HCEC 1CT (cell line): Measurements from ENCODE around the gene PLD1.

ENCODE experiments used
- DNase-seq: peaks from one replicate; pipeline ENCODE4 v3.0.0-alpha.2; 2017

The PLD1 gene

DNA sequence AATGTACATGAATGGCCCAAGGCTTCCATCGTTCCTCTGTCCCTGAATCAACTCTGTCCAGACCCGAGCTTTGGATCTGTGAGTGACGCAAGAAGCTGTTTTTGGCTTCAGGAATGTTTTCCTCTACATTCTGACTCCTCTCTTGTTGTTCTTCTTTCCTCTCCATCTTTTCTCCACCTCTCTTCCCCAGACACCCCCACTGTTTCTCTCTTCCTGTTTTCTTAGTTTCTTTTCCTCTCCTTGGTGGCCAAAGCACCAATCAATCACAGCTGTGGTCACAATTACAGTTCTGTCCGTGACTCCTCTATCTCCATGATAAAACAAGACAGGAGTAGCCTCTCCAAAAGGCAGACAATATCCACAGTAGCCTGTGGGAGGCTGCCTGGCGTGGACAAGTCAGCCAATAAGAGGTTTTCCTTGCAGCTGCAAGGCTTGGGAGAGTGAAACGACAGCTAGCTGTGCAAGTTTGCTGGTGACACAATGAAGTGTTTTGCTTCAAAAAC, 28.0 kb upstream of the PLD1 start:
- peak; percentile 59 for DNase-seq

DNA sequence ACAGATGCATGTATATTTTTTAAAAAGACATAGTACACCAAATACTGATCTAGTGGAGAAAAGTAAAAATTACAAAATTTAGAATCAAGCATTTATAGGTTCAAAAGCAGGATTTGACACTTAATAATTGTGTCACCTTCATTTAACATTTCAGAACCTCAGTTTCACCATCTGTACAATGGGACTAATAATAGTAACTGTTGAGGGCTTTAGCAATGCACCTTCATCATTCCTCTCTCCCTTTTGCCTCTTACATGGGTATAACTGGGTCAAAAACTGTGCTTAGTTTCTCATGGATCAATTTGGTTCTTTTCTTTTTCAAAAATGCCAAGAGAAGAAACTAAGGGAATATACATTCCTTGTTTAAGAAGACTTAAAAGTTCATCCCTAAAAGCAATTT, 27.4 kb upstream of the PLD1 start:
- DNase-seq, result no peak

DNA sequence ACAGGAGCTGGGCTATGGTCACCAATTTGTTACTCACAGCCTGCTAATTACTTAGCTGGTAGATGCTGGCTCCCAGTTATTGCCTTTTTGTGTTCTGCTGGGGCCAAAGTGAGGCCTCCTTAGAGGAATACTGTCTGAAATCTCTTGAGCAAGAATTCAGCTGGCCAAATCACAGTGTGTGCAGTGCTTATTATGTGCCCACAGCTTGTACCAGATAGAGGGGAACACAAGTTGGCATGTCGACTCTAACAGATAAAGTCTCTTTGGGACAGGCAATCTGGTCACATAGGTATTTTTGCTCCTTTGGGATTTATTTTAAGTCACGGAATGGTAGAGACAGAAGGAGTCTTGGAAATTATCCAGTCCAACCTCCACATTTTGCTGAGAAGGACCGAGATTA, 26.6 kb upstream of the PLD1 start:
- no peak for DNase-seq

DNA sequence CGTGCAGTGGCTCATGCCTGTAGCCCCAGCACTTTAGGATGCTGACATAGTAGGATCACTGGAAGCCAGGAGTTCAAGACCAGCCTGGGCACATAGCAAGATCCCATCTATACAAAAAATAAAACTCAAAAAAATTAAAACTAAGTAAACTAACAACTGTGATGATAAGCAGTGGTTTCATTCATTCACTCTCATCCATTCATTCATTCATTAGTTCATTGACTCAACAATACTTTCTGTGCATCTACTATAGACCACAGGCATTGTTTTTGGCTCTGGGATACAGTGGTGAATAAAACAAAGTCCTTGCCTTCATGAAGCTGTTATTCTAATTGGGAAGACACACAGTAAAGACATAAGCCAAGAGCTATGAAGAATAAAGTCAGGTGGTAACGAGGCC, 25.3 kb upstream of the PLD1 start:
- no peak for DNase-seq

DNA sequence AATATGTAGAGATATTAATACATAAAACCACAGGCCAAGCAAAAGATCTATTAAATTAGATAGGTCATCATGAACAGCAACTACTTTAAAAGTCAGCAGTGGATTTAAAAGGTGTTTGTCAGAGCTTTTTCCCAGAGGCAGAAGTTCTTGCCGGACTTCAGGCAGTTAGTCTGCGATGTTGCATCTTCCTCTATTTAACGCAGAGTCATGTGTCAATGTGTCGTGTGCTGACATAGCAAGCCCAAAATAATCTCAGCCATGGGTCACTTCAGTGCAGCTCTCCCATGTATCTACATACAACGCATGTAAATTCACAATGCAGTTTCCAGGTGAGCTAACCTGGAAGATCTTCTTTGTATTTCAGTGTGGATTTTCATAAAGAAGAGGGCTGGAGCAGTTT, 24.8 kb upstream of the PLD1 start:
- no peak for DNase-seq

DNA sequence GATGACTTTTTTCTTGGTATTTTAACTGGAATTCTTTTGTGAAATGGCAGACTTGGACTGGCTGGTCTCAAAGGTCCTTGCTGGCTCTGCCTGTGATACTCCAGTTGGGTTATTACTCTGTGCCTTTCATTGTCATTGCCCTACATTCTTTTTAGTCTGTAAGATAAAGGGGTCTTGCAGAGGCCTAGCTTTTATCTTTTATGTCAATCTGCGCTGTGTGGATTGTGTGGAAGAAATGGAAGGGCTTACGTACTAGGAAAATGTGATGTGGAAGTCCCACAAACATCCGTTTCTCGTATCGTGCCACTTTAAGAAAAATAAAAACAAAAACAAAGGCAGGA, 24.1 kb upstream of the PLD1 start:
- DNase-seq, result no peak

DNA sequence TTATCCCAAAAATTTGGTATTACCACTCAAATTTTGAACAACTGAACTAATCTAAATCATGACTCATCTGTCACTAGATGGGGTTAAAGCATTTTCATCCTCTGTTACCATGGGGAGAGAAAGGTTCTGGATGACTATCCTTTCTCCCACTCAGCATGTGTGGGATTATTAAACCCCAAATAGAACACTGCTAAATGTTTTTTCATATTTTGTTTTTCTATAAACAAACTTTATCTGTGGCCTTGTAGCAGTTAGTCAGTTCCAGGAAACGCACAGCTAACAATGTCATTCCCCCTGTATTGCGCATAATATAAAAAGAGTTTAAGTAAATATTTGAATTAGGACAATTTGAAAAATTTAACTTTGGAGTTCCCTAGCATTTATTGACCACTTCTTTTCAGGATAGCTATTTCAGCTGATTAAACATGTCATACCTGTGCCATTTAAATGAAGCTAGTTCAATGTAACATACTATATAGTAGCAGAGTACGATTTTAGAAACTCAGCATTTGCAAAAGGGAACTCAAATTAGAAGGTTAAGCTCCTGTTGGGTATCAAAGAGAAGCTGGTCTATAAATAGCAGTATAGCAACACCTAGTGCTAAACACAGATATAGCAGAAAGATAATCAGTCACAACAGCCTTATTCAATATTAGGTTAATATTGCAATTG, 23.6 kb upstream of the PLD1 start:
- DNase-seq, result peak; percentile 70

DNA sequence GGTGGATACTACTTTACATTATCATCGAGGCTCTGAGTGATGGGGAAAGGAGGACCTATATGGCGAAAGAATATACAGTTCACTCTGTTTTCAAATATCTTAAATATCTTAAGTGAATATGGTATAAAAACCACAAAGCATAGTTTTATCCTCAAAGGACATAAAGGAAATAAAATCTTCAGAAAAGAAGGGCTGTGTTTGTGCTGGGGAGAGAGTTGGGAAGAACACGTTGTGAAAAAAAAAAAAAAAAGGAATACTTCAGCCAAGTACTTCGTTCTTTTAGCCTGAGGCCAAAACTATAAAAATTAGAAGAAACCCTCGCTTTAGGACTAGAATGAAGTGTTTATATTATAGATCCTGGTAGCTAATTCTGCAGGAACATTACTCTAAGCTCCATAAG, 22.7 kb upstream of the PLD1 start:
- DNase-seq, result no peak

DNA sequence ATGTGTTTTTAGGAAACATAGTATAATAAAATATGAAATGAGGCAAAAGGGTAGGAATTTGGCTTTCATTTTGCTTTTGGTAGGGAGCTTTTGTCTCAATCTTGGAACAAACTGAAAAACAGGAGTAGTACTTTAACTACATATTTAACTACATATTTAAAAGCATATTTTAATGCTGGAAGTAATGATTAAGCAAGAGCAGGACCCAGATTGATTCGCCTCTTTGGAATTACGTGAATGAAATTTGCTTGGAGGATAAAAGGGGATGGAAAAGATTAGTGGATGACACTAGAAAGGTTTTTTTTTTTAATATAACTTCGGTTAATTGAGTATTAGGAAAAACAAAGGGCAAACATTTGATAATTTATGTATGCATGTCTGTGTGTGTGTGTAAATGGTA, 21.7 kb upstream of the PLD1 start:
- peak; percentile 59 for DNase-seq

DNA sequence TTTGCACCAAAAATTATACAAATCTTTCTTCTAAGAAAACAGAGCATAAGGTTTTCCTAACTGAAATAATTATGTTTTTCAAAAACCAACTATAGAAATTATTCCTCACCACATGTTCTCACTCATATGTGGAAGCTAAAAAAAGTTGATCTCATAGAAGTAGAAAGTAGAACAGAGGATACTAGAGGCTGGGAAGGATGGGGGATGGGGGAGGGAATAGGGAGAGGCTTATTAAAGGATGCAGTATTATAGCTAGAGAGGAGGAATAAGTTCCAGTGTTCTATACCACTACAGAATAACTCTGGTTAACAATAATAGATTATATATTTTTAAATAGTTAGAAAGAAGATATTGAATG, 20.2 kb upstream of the PLD1 start:
- DNase-seq, result no peak

DNA sequence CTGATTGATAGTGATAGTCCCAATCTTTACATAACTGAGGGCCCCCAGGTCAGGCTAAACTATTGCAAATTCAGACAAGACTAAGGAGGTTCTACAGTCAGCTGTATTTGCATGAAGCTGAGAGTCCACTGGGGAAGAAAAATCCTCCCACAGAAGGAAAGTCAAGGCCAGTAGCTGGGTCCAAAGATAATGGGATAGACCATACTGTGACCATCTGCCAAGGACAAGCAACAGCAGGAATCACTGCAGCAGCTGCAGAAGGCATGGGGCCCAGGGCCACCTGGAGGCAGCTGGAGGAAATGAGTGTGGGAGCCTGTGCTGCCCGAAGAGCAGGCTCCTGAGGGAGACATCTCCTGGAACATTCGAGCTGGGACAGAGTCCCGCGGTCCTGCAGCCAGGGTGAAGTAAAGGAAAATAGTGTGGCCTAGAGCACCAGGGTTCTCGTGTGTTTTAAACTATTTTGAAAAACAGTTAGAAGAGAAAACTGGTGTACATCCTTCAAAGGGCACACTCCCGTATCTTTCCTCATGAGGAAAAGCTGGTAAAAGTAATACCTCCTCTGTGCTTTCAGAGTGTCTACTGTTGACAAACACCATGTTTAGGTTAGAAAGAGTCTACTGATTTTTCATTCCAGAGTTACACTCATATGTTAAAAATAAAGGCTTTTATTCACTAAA, 19.7 kb upstream of the PLD1 start:
- peak; percentile 83 for DNase-seq

DNA sequence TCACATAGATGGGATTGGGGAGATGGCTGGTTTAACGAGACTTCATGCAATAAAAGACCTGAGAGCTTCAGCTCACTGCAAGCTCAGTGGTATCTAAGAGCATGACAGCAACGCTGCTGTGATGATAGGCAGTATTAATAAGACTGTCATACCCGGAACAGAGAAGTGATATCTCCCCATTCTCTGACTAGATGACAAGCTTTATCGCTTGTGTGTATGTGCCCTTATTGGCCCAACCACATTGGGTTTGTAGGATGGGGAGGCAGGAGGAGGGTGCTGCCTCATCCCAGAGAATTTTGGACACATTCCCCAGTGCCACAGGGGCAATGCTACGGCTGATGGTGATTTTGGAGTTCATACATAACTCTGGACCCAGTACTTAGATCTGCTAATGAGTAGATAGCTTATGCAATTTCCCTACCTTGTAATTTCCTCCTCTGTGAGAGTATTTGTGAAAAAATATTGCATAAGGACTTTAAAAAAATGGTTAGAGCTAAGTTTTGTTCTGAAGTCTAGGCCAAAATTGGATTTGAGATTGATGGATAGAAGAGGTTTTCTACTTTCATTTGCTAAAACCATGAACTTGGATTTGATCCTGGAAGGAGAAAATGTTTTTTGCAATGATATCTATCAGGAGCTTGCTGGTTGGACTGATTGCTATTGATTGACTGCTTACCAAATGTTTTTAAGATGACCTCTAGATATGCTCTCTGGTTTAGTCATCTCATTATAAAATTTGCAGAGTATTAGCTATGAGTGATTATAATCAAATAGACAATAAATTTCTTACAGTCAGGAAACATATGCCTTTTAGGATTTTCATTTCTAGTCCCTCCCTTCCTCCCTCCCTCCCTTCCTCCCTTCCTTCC, 18.9 kb upstream of the PLD1 start:
- DNase-seq, result no peak

DNA sequence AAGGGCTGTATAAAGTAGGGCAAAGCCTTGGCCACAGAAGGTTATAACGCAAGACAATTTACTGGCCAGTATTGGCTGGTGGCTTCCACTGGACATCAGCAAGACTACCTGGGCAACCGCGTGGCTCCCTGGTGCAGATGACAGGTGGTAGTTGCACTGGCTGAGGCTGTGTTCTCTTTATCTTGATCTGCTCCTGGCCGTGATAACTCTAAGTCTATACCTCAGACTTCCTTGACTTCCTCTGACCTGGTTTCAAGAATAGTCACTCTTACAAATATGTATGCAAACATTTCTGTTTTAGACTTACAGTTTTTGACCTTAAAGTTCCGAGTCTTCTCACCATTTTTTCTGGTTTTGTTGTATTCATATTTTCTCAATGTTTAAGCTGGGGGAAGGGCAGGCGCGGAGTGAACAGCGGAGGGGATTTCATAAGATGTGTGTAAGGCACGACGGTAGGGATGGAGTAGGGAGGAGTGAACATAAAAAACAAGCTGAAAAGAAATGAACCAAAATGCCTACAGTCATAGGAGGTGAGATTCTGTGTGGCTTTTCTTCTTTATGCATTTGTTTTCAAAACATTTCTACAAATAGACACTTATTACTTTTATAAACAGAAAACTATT, 17.7 kb upstream of the PLD1 start:
- no peak for DNase-seq

DNA sequence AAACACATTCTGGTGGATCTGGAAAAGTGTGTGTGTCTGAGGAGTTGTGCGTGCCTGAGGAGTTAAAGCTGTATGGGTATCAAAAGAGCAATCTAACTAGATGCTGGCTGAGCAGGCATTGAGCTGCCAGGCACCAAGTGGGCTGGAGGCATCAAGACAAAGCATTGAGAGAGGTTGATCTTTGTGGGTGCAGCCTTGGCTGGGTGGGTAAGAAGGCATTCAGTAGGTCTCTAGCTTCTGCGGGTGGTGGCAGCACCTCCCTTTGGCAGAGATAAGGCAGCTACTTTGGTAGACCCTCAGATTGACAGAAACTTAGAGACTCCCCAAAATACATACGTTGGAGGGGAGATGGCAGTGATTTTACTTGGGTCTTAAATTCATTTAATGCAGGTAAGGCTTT, 17.1 kb upstream of the PLD1 start:
- DNase-seq, result no peak

DNA sequence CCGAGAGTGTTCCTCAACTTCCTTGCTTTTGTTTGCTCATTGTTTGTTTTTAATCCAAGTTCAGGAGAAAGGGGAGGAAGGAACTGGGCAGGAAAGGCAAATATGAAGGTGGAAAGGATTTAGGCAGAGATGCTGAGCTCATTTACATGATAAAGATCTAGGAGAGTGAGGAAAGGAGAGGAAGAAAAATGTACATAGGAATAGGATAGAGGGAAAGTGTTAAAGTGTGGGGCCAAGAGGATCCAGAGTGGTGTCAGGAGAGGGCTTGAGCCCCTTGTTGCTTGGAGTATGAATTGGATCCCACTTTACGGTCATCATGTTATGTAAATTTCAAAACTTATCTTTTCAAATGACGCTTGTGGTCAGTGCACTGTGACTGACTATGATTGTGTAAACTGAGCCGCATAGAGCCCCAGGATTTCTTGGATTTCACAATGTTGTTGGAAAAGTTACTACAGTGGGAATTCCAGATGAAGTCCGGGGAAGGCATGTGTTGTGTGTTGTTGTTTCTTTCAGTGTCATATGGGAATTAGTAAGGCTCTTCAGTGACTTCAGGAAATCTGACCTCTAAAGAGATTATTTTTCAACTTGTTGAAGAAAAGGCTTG, 15.0 kb upstream of the PLD1 start:
- DNase-seq, result peak; percentile 88

DNA sequence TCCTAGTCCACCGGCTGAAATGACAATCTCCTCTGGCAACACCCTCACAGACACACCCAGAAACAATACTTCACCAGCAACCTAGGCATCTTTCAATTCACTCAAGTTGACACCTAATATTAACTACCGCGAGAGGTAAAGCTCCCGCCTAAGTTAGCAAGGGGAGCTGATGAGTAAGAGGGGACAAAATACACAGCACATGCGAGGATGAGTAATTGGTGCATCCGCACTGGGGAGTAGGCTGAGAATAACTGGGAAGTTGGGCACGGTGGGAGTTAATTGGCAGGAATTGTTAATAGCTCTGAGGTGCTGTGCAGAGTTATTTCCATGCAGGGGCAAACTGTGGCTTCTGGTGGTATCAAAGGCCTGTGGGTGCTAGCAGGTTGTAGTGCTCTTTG, 14.5 kb upstream of the PLD1 start:
- DNase-seq, result no peak

DNA sequence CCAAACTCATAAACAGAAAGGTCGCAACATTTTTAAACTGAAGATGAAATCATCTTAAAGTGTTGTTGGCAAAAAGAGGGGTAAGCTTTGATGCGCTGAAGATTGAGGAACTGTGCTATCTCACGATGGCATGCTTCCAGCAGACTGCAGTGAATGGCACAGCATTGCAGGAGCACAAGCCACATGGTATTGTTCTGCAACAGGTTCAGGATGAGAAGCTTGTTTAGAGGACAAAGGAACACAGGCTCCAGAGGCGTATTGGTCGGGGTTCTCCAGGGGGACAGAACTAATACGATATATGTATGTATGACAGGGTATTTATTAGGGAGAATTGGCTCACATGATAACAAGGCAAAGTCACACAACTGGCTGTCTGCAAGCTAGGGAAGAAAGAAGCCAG, 13.8 kb upstream of the PLD1 start:
- DNase-seq, result no peak

DNA sequence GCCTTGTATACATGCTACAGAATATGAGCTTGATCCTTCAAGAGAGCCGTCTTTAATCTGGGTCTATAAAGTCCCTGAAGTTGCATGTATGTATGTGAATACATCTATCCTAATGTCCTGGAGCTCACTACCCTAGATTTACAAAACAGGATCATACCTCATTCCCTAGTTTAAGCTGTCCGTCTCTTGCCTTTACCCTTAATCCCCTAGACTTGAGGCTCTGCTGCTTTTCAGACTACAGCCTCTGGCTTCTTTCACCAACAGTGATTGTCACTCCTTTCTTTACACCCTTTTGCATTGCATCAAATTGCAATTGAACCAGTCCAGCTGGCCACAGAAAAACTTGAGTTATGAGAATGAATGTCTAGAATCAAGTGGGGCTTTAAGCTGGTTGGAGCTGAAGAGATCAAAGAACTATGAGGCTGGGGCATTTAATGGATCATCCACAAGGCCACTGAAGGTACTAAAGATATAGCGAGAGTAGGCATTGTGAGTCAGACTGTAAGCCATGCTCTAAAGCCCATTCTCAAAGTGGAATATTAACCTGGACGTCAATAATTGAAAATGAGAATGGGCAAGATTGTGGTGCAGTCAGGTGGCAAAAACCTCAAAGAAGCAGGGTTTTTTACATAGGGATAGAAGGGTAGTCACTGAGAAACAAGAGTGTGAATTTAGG, 12.3 kb upstream of the PLD1 start:
- no peak for DNase-seq

DNA sequence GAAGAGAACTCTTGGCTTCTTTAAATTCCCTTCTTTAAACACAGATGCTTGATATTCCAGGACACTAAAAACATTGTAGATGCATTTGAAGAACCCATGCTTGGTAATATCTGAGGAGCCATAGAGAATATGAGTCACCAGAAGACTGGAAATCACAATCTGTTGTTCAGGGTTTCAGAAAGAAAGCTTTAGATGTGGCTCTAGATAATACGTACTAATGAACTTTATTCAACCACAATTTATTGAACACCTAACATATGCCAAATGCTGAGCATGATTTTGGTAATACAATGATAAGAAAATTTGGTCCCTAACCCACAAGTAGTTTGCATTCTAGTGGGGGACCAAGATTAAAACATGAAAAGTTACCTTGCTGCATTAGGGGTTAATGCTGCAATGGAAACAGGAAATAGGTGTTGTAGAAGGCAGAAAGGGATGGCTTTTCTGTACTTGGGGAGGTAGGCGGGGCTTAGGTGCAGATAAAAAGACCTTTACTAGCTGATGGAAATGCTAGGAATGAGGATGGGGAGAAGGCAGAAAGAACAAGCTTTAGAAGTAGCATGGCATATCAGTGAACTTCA, 11.6 kb upstream of the PLD1 start:
- no peak for DNase-seq

DNA sequence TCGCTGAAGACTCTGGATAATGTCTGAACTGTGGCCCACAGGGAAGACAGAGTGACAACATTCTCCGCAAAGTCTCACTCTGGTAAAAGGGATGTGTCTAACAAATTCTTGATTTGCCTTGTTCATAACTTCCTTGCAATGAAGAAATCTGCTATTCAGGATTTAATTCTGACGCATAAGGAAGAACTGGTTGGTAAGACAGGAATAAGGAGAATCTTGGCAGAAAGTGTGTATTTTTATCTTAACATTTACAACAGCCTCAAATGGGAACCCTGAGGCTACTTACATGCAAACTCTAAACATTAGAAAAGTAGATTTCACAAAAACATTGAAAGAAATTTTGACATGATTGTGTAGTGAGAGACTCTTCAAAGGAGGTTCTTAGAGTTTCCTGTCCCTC, 10.8 kb upstream of the PLD1 start:
- no peak for DNase-seq

DNA sequence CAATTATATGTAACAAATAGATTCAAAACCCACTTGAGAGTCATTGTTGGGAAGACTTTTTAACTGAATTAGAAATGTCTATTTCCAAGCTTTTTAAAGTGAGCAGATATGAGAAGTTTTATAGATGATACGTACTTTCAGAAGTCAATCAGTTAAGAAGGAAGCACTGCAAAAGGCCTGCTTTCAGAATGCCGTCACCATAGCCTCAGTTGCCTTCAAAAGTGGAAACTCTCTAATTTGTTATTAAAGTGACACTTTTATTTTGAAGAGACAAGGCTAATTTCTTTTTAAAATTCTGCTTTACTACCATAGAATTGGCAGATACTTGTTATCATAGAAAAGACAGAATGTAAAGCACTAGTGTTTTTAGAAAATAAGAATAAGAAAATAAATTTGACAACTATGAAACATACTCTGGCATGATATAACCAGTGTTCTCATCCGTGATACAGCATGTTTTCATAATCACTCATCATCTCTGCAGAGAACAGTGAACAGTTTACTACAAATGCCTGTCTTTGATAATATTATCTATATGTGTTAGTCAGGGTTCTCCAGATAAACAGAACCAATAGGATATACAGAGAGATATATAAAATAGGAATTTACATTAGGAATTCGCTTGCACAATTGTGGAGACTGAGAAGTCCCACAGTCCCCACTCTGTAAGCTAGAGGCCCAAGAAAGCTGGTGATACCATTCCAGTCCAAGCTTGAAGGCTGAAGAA, 7.0 kb upstream of the PLD1 start:
- no peak for DNase-seq
